WTC11 (cell line): ENCODE data around the gene SH3BP2.

Source experiments
- CBFB ChIP-seq: sonication (generic); formaldehyde crosslinking; IDR thresholded peaks from 2 replicates; pipeline ENCODE4 v1.8.1; 2022; ENCODE audit warnings: mild to moderate bottlenecking, low read depth, missing genetic modification reagents
- CREB1 ChIP-seq: sonication (generic); formaldehyde crosslinking; IDR thresholded peaks from 2 replicates; pipeline ENCODE4 v1.8.0; 2023; ENCODE audit warnings: mild to moderate bottlenecking, missing genetic modification reagents
- CTCF ChIP-seq: fragments of 200-600 bp; IDR thresholded peaks from 2 replicates; pipeline ENCODE4 v1.8.0; 2022; ENCODE audit warnings: antibody characterized with exemption
- E2F4 ChIP-seq: sonication (generic); formaldehyde crosslinking; IDR thresholded peaks from 2 replicates; pipeline ENCODE4 v1.8.1; 2022; ENCODE audit warnings: low read depth, mild to moderate bottlenecking, moderate library complexity, missing genetic modification reagents, borderline replicate concordance
- FOXK1 ChIP-seq: sonication (generic); formaldehyde crosslinking; IDR thresholded peaks from 2 replicates; pipeline ENCODE4 v1.8.0; 2022; ENCODE audit warnings: mild to moderate bottlenecking, moderate library complexity, missing genetic modification reagents
- IRF2 ChIP-seq: sonication (generic); formaldehyde crosslinking; IDR thresholded peaks from 2 replicates; pipeline ENCODE4 v1.8.0; 2022; ENCODE audit warnings: low read depth, missing genetic modification reagents, borderline replicate concordance
- NFE2L1 ChIP-seq: sonication (generic); formaldehyde crosslinking; IDR thresholded peaks from 2 replicates; pipeline ENCODE4 v1.8.1; 2023; ENCODE audit warnings: missing genetic modification reagents
- SMAD3 ChIP-seq: sonication (generic); formaldehyde crosslinking; IDR thresholded peaks from 2 replicates; pipeline ENCODE4 v1.8.0; 2022; ENCODE audit warnings: missing genetic modification reagents, mild to moderate bottlenecking, borderline replicate concordance
- TEAD1 ChIP-seq: sonication (generic); formaldehyde crosslinking; IDR thresholded peaks from 2 replicates; pipeline ENCODE4 v1.8.0; 2022; ENCODE audit warnings: mild to moderate bottlenecking, missing genetic modification reagents
- USF1 ChIP-seq: sonication (generic); formaldehyde crosslinking; IDR thresholded peaks from 2 replicates; pipeline ENCODE4 v1.8.0; 2022; ENCODE audit warnings: mild to moderate bottlenecking, missing genetic modification reagents
- USF2 ChIP-seq: sonication (generic); formaldehyde crosslinking; IDR thresholded peaks from 2 replicates; pipeline ENCODE4 v1.8.1; 2023; ENCODE audit warnings: mild to moderate bottlenecking, missing genetic modification reagents, moderate library complexity
- ZNF263 ChIP-seq: sonication (generic); formaldehyde crosslinking; IDR thresholded peaks from 2 replicates; pipeline ENCODE4 v1.8.1; 2022; ENCODE audit warnings: low read depth, mild to moderate bottlenecking, moderate library complexity, missing genetic modification reagents
- TF ChIP-seq, protein P1 (sequence below): sonication (generic); formaldehyde crosslinking; IDR thresholded peaks from 2 replicates; pipeline ENCODE4 v1.8.0; 2022; ENCODE audit warnings: mild to moderate bottlenecking, missing genetic modification reagents
- TF ChIP-seq, protein P2 (sequence below): sonication (generic); formaldehyde crosslinking; IDR thresholded peaks from 2 replicates; pipeline ENCODE4 v1.8.1; 2023; ENCODE audit warnings: mild to moderate bottlenecking, missing genetic modification reagents, borderline replicate concordance

- TF ChIP-seq CTCF (no peak), USF1 (no peak), NFE2L1 (CRISPR knock-in tag) (no peak), IRF2 (CRISPR knock-in tag) (no peak), USF2 (CRISPR knock-in tag) (no peak), TEAD1 (CRISPR knock-in tag) (no peak), CREB1 (no peak), SMAD3 (CRISPR knock-in tag) (no peak), CBFB (no peak), FOXK1 (CRISPR knock-in tag) (no peak), ZNF263 (CRISPR knock-in tag) (no peak), E2F4 (no peak)
- TF ChIP-seq, protein P1, sequence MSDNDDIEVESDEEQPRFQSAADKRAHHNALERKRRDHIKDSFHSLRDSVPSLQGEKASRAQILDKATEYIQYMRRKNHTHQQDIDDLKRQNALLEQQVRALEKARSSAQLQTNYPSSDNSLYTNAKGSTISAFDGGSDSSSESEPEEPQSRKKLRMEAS (CRISPR knock-in tag) = no peak
- TF ChIP-seq, protein P2, sequence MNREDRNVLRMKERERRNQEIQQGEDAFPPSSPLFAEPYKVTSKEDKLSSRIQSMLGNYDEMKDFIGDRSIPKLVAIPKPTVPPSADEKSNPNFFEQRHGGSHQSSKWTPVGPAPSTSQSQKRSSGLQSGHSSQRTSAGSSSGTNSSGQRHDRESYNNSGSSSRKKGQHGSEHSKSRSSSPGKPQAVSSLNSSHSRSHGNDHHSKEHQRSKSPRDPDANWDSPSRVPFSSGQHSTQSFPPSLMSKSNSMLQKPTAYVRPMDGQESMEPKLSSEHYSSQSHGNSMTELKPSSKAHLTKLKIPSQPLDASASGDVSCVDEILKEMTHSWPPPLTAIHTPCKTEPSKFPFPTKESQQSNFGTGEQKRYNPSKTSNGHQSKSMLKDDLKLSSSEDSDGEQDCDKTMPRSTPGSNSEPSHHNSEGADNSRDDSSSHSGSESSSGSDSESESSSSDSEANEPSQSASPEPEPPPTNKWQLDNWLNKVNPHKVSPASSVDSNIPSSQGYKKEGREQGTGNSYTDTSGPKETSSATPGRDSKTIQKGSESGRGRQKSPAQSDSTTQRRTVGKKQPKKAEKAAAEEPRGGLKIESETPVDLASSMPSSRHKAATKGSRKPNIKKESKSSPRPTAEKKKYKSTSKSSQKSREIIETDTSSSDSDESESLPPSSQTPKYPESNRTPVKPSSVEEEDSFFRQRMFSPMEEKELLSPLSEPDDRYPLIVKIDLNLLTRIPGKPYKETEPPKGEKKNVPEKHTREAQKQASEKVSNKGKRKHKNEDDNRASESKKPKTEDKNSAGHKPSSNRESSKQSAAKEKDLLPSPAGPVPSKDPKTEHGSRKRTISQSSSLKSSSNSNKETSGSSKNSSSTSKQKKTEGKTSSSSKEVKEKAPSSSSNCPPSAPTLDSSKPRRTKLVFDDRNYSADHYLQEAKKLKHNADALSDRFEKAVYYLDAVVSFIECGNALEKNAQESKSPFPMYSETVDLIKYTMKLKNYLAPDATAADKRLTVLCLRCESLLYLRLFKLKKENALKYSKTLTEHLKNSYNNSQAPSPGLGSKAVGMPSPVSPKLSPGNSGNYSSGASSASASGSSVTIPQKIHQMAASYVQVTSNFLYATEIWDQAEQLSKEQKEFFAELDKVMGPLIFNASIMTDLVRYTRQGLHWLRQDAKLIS (CRISPR knock-in tag) = no peak
Observed at GRCh38 chr4:2745981-2746806, 46.7 kb upstream of the SH3BP2 start.
